Measurements from ENCODE around the gene NLGN4X.

NLGN4X gene

GRCh38 chrX:5870238-5870637 lies 358.4 kb downstream of the NLGN4X start:
- no peak for DNase-seq (ENCODE audit: low read depth in 4 of 4, low spot score in 1 of 4)

DNA sequence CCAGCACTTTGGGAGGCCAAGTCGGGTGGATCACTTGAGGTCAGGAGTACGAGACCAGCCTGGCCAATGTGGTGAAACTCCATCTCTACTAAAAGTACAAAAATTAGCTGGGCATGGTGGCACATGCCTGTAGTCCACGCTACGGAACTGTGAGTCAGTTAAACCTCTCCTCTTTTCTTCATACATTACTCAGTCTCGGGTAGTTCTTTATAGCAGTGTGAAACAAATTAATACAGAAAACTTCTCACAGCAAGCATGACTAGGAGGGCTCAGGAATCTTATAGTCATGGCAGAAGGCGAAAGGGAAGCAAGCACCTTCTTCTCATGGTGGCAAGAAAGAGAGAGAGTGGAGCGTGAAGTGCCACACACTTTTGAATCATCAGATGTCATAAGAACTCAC lies 358.9 kb downstream of the NLGN4X start:
- DNase-seq (ENCODE audit: low read depth in 4 of 4, low spot score in 1 of 4) = no peak

DNA sequence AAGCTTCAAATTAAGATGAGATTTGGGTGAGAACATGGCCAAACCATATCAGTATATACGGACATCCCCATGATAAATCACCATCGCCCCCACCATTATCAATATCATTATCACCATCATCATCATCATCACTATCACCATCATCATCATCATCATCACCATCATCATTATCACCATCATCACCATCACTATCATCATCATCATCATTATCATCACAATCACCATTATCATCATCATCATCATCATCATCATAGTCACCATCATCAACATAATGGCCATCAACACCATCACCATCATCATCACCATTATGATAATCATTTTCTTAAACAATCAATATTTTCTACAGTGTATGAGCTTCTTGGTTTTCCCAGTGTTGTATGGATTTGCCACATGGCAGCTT lies 360.9 kb downstream of the NLGN4X start:
- no peak for DNase-seq (ENCODE audit: low read depth in 4 of 4, low spot score in 1 of 4)

DNA sequence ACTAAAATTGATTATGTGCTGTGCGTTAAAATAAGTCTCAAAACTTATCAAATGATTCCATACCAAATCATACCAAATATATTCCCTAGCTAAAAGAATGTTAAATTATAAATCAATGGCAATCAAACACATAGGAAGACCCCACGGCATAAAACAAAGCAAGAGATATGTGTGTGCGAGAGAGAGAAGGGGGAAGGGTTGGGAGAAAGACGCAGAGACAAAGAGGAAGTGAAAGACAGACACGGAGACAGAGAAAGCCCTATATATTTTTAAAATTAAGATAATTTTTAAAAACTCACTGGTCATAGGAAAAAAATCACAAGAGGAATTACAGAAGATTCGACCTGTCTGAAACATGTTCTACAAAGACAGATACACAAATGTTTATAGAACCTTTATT lies 371.4 kb downstream of the NLGN4X start:
- DNase-seq (ENCODE audit: low read depth in 4 of 4, low spot score in 1 of 4) = no peak

DNA sequence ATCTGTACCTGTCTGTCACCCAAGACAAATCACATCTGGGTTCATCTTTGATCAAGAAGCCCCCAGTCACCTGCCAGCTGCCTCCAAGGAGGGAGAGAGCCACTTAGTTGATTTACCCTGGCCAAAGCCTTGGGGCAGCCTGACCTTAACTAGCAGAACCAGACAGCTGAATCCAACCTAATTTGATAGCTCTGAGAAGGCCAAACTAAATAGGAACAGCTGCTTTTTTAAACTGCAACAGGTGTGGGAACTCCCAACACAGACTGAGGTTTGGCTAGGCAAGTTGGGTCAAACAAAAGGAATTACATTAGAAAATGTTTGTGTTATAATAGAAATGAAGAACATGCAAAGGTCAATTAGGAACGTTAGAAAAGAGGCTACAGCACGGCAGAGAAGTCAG lies 375.7 kb downstream of the NLGN4X start:
- DNase-seq (ENCODE audit: low read depth in 4 of 4, low spot score in 1 of 4) = no peak

DNA sequence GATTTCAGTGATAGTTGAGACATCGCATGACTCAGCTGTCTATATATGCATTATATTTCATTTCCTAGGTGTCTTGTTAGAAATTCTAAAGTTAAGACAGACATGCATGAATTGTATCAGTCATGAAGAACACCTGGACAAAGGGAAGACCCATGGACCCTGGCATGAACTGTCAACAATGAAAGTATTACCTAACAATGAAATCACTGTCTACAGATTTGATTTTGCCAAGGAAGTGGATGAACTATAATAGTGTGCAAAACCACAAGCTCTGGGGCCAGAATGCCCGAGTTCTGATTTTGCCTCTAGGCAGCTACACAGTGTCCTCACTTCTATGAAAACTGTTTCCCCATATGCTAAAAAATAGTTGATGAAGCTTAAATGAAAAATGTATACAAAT lies 386.1 kb downstream of the NLGN4X start:
- DNase-seq (ENCODE audit: low read depth in 4 of 4, low spot score in 1 of 4) = no peak
